GM19240 (cell line): ENCODE data around the gene KLHL10.

ENCODE experiments used
- DNase-seq: peaks from one replicate; pipeline ENCODE4 v3.0.0; 2011; ENCODE audit warnings: low spot score; ENCODE audit not compliant: insufficient read length

KLHL10 gene

GRCh38 chr17:41893384-41893783, 55.8 kb downstream of the KLHL10 start:
- no peak for DNase-seq

DNA sequence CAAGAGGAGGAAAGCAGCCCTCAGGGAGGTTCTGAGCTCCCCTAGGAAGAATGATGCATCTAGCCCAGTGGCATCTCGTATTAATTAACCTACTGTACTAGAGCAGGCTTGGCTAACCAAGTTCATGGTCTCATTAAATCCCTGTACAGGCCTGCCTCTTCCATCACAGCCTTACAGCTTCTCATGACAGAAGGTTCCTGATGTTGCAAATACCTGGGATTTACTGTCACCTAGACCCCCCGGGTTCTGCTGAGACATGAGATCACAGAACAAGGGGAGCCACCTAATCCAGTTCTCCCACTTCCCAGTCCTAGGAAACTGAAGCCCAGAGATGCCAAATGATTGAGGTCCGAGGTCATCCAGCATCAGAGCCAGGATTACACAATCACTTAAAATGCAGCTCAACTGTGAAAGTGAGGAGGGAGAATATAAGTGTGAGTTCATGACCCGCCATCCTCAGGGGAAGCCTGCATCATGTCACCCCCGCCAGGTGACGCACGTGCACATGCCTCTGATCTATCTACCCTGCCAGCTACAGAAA, 57.2 kb downstream of the KLHL10 start:
- DNase-seq = no peak

DNA sequence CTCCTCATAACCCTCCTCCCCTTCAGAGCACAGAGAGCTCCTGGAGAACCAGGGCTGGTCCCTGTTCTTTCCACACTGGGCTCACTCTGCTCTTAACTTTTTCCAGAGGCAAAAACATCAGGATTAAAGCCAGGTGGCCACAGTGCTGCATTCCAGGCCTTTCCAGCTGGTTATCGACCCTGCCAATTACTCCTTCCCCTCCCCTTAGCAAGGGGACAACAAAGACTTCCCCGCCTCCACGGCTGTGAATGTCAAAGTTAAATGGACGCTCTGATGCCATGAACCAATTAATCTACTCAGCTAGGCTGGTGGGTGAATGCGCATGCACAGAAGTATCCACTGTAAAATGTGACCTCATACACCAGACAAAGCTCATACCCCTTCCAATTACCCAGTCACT, 58.0 kb downstream of the KLHL10 start:
- no peak for DNase-seq

DNA sequence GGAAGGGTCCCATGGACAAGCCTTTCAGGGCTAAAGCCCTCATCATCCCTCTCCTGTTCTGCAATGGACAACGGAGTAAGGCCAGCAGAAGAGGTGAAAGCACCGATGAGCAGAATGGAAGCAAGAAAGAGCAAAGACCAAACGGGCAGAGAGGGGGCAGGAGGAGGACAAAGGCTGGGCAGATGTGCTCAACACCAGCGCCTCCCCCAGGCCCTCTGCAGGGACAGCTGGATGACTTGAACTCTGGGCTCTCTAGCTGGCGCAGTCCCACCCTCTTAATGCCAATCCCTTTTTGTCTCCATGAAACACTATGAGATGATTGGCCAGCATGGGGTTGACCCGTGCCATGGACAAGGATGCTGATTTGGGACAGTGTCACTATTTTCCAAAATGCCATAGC, 59.1 kb downstream of the KLHL10 start:
- DNase-seq = no peak
